HCT116 (cell line): Measurements from ENCODE around the gene NPPC. TPM values are rescaled to one million over a fixed set of nuclear protein-coding genes. Genes with fewer than 3 reads are reported as not detected.

ENCODE experiments used
- ATAC-seq: fragments of 200-7000 bp; cut with Tn5 transposase; 2 replicates; pipeline ENCODE4 v1.9.1; 2020; ENCODE audit warnings: mild to moderate bottlenecking, moderate library complexity
- BruUV-seq: library from RNA; stranded (reverse); fragments of 400-500 nt; replicated peaks from 2 replicates; lab custom pipeline; 2021; lab: Mats Ljungman, UMichigan
- CTCF ChIA-PET: fragments of 300-600 bp; sonication (Branson Sonifier 250); formaldehyde crosslinking; loops from one replicate; lab custom pipeline; 2021; ENCODE audit warnings: antibody characterized with exemption; lab: Charles Lee
- POLR2A ChIA-PET: fragments of 300-600, 350-600 bp; sonication (Branson Sonifier 250); formaldehyde crosslinking; loops from one replicate; lab custom pipeline; 2021; ENCODE audit warnings: antibody characterized with exemption; lab: Charles Lee
- RAD21 ChIA-PET, 2 experiments: fragments of 300-600 bp; sonication (Branson Sonifier 250); formaldehyde crosslinking; loops; one replicate each; lab custom pipeline; 2023; ENCODE audit warnings: low total read pairs in 2 of 2; ENCODE audit not compliant: uncharacterized antibody in 2 of 2, unreplicated experiment in 2 of 2, low non-redundant PET in 1 of 2; lab: Charles Lee
- DNase-seq: peaks from one replicate; pipeline ENCODE4 v3.0.0-alpha.2; 2010; ENCODE audit warnings: low read depth, low spot score
- H2AFZ ChIP-seq: fragments of 200-600 bp; shearing (Covaris generic), sonication (generic); 2 replicates; pipeline ENCODE4 v1.6.1; 2017; ENCODE audit warnings: low read depth, mixed run types, mixed read lengths, antibody characterized with exemption, low read length; ENCODE audit not compliant: poor library complexity, severe bottlenecking
- H3K27ac ChIP-seq: 2 replicates; pipeline ENCODE4 v1.5.1; 2012; ENCODE audit warnings: low read depth, low read length
- H3K27me3 ChIP-seq: fragments of 200-600 bp; sonication (generic); 2 replicates; pipeline ENCODE4 v1.6.1; 2016; ENCODE audit warnings: mixed run types, low read length, mixed read lengths; ENCODE audit not compliant: insufficient read depth
- H3K36me3 ChIP-seq, 2 experiments: fragments of 200-500 bp in 1 of 2; fragments of 200-600 bp in 1 of 2; sonication (Bioruptor generic) in 1 of 2; sonication (generic) in 1 of 2; 2 replicates each; pipeline versions ENCODE4 v1.5.1 to v1.6.1; 2014 to 2016; ENCODE audit warnings: low read length in 2 of 2, inconsistent platforms in 1 of 2, mixed read lengths in 1 of 2, mixed run types in 1 of 2; ENCODE audit not compliant: insufficient read depth in 2 of 2, control insufficient read depth in 1 of 2
- H3K4me1 ChIP-seq, 2 experiments: fragments of 200-600 bp in 1 of 2; sonication (generic) in 1 of 2; 2 replicates each; pipeline versions ENCODE4 v1.5.1 to v1.6.1; 2012 to 2017; ENCODE audit warnings: low read length in 2 of 2, inconsistent platforms in 1 of 2, mild to moderate bottlenecking in 1 of 2, mixed read lengths in 1 of 2, mixed run types in 1 of 2, moderate library complexity in 1 of 2; ENCODE audit not compliant: insufficient read depth in 2 of 2, control insufficient read depth in 1 of 2
- H3K4me2 ChIP-seq: fragments of 200-600 bp; sonication (generic); 2 replicates; pipeline ENCODE4 v1.6.1; 2017; ENCODE audit warnings: mixed run types, low read length, mixed read lengths
- H3K4me3 ChIP-seq, 2 experiments: fragments of 200-600 bp in 1 of 2; sonication (generic) in 1 of 2; replicated peaks in 1 of 2; 2 replicates each; pipeline ENCODE4 v1.5.1; 2011 to 2016; ENCODE audit warnings: low read length in 2 of 2, control low read depth in 1 of 2, low read depth in 1 of 2, mild to moderate bottlenecking in 1 of 2, mixed read lengths in 1 of 2, mixed run types in 1 of 2
- H3K79me2 ChIP-seq: fragments of 200-600 bp; sonication (generic); 2 replicates; pipeline ENCODE4 v1.6.1; 2017; ENCODE audit warnings: mild to moderate bottlenecking, mixed run types, low read length, moderate library complexity, mixed read lengths; ENCODE audit not compliant: insufficient read depth
- H3K9ac ChIP-seq: fragments of 200-600 bp; sonication (generic); 2 replicates; pipeline ENCODE4 v1.6.1; 2016; ENCODE audit warnings: low read length, mixed read lengths
- H3K9me2 ChIP-seq: fragments of 200-600 bp; sonication (generic), shearing (Covaris generic); 2 replicates; pipeline ENCODE4 v1.6.1; 2017; ENCODE audit warnings: mixed run types, mild to moderate bottlenecking, moderate library complexity; ENCODE audit not compliant: insufficient read depth
- H3K9me3 ChIP-seq, 2 experiments: fragments of 200-500 bp in 1 of 2; fragments of 200-600 bp in 1 of 2; sonication (Bioruptor generic) in 1 of 2; sonication (generic) in 1 of 2; 2 replicates each; pipeline ENCODE4 v1.6.1; 2014 to 2017; ENCODE audit warnings: low read length in 2 of 2, mixed read lengths in 2 of 2, inconsistent platforms in 1 of 2, low read depth in 1 of 2, mild to moderate bottlenecking in 1 of 2, mixed run types in 1 of 2, moderate library complexity in 1 of 2; ENCODE audit not compliant: control insufficient read depth in 1 of 2, insufficient read depth in 1 of 2
- H4K20me1 ChIP-seq: fragments of 200-600 bp; sonication (generic), shearing (Covaris generic); 2 replicates; pipeline ENCODE4 v1.6.1; 2017; ENCODE audit warnings: mixed run types, mild to moderate bottlenecking, moderate library complexity; ENCODE audit not compliant: insufficient read depth
- CBX3 ChIP-seq: IDR thresholded peaks from 2 replicates; pipeline ENCODE4 v1.6.1; 2012; ENCODE audit warnings: low read depth
- EGR1 ChIP-seq: IDR thresholded peaks from 2 replicates; pipeline ENCODE4 v1.6.1; 2012; ENCODE audit warnings: low read depth
- FOSL1 ChIP-seq: IDR thresholded peaks from 2 replicates; pipeline ENCODE4 v1.6.1; 2012; ENCODE audit warnings: low read depth
- POLR2AphosphoS5 ChIP-seq: IDR thresholded peaks from 2 replicates; pipeline ENCODE4 v1.6.1; 2011; ENCODE audit warnings: mild to moderate bottlenecking, low read depth, low read length, moderate library complexity
- SP1 ChIP-seq: IDR thresholded peaks from 2 replicates; pipeline ENCODE4 v1.6.1; 2012; ENCODE audit warnings: low read depth
- intact Hi-C: fragments of 100-400 bp; cut with micrococcal nuclease; formaldehyde crosslinking; loops from 2 replicates; pipeline ENCODE4 v1.10.0; 2022
- total RNA-seq: library from RNA; stranded (reverse); gene quantifications from one replicate; pipeline ENCODE4 v1.2.1, GENCODE V29; 2021; ENCODE audit not compliant: unreplicated experiment

The NPPC gene
- total RNA-seq, 1 experiment from 2014 or later, result 0.52 TPM

DNA sequence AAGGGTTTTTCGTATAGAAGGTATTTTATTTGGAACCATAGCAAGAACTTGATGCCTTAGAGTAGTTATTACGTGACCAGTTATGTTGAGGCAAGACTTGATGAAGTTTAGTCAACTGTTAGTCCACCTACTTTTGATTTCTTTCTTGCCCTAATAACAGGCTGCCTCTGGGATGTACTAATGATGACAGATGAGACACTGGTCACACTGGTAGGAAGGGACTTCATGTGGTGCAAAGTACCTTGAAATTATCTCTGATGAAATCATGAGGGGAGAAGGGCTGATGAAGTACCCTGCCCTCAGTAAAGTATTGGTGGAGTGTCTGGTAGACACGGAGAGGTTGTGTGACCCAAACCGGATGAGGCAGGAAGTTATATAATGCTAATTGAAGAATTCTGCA, 40.7 kb upstream of the NPPC start:
- Histone ChIP-seq H3K9ac (no peak overlapping the region), H3K4me2 (no peak overlapping the region), H3K4me1 (peaks cover 0 to 9% of the 10 kb centered on the region in 2 experiments; a peak in 2 of 4 replicates), H3K9me2 (no peaks in the 10 kb centered on the region), H4K20me1 (no peaks in the 10 kb centered on the region), H3K9me3 (no peaks in the 10 kb centered on the region; a peak in 1 of 4 replicates), H3K36me3 (no peaks in the 10 kb centered on the region), H3K79me2 (peaks cover 87% of the 10 kb centered on the region), H3K27ac (no peak overlapping the region), H3K27me3 (no peaks in the 10 kb centered on the region), H2AFZ (no peak overlapping the region), H3K4me3 (no peak overlapping the region)
- CTCF ChIA-PET, result no interaction called here
- DNase-seq (no peak), ATAC-seq (no peak)
- POLR2A ChIA-PET, result no interaction called here
- TF ChIP-seq SP1 (no peak), FOSL1 (no peak), EGR1 (no peak), POLR2AphosphoS5 (no peak)
- BruUV-seq, result no TSS peak
- RAD21 ChIA-PET, result no interaction called here
- intact Hi-C loops, result no loop called here

DNA sequence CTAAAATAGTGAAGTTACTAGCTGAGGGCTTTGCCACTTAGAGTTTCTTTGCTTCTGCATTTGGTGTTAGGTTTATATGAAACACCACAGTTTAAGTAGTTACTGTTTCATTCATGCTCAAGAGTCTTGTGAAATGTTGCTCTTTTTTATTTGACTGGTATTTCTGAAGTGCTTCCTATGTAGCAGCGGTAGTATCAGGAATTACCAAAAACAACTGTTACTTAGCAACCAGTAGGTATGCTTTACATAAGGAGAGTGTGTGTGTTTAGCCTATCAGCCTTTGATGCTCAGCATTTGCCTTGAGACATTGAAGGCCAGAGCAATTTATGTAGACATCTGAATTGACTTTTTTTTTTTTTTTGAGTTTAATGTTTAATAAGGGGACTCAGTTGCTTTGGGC, 38.9 kb upstream of the NPPC start:
- Histone ChIP-seq H3K27ac (no peak overlapping the region), H3K79me2 (peaks cover 78% of the 10 kb centered on the region), H3K9ac (no peak overlapping the region), H3K4me1 (peaks cover 3 to 18% of the 10 kb centered on the region in 2 experiments; a peak in 3 of 4 replicates), H4K20me1 (no peaks in the 10 kb centered on the region), H3K4me2 (no peak overlapping the region), H3K9me3 (no peaks in the 10 kb centered on the region; a peak in 1 of 4 replicates), H3K36me3 (no peaks in the 10 kb centered on the region), H2AFZ (no peak overlapping the region), H3K9me2 (no peaks in the 10 kb centered on the region), H3K4me3 (no peak overlapping the region), H3K27me3 (no peaks in the 10 kb centered on the region)
- CTCF ChIA-PET, result no interaction called here
- ATAC-seq (no peak), DNase-seq (no peak)
- no peak for TF ChIP-seq CBX3
- POLR2A ChIA-PET, result no interaction called here
- intact Hi-C loops, result no loop called here
- RAD21 ChIA-PET, result no interaction called here
- no TSS peak for BruUV-seq
